DMS 273 treated with DMSO at 0.1 percent for 48 hours (cell line): ENCODE measurements around the gene STAM.

Experiments
- DNase-seq: peaks from one replicate; lab custom pipeline; 2025; lab: John Stamatoyannopoulos, UW

STAM gene

DNA sequence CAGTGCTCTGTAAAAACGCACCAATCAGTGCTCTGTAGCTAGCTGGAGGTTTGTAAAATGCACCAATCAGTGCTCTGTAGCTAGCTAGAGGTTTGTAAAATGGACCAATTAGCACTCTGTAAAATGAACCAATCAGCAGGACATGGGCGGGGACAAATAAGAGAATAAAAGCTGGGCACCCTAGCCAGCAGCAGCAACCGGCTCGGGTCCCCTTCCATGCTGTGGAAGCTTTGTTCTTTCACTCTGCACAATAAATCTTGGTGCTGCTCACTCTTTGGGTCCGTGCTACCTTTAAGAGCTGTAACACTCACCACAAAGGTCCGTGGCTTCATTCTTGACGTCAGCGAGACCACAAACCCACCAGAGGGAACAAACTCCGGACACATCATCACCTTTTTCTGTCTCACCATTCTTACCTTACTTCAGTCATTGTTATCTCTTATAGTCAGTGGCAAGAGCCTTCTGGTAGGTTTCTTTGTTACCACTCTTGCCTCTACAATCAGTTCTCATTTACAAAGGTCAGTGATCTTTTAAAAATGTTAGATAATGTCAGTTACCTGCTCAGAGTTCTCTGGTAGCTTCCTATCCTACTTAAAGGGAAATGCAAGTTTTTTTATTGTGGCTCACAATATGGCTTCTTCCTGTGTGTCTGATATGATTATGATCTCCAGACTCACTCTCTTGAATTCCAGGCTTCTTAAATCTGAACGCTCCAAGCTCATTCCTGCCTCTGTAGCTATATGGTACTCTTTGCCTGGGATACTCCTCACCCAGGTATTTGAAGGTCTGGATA, 4.5 kb downstream of the STAM start:
- DNase-seq, result no peak

DNA sequence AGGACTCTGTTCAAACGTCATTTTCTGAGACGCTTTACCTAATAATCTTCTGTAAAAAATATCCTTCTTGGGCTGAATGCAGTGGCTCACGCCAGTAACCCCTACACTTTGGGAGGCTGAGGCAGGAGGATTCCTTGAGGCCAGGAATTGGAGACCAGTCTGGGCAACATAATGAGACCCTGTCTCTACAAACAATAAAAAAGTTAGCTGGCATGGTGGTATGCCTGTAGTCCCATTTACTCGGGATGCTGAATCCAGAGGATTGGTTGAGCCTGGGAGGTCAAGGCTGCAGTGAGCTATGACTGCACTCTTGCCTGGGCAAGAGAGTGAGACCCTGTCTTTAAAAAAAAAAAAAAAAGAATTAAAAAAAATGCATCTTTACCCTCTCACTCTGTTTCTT, 5.1 kb downstream of the STAM start:
- no peak for DNase-seq

DNA sequence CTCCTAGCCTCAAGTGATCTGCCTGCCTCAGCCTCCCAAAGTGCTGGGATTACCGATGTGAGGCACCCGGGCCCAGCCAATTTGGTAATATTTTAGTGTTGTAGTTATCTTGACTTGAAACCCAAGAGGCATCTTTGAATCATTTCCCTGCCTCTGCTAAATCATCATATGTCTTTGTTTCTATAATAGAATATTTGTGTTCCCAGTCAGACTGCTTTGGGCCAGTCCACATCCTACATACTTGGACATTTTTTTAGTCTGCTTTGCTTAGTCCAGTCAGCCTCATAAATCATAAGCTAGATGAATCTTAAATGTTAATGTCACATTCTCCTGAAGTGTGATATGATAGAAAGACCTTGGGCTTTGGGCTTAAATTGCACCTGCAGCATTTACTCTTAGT, 5.9 kb downstream of the STAM start:
- DNase-seq, result no peak

DNA sequence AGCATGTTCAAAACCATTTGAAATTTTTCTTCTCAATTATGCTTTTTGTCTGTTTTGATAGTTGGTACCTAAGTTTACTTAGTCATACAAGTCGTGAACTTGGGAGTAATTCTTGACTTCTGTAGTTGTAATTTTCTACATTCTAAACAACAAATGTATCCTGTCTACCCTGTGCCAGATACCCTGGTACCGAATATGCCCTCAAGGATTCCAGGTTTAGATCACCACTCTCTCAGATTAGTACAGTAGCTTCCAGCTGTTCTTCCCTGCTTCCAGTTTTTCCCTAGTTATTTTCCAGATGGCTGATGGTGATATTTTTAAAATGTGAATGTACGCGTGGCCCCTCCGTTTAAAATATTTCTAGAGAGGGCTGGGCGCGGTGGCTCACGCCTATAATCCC, 6.5 kb downstream of the STAM start:
- no peak for DNase-seq

DNA sequence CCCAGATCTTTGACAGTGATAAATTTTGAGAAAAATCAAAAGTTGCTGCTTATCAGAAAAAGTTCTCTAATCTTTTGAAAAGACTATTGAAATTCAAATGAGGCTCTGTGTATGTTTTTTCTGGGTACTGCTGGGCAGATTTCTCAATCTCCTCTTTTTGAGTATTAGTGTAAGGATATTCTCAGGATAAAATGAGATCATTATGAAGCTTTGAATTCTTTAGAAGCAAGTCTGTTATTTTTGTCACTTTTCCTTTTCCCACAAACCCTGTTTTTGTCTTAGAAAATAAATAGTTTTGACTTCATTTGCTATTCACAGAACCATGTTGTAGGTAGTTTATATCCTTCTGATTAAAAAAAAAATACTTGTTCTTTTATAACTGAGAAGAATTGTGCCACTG, 7.9 kb downstream of the STAM start:
- no peak for DNase-seq

DNA sequence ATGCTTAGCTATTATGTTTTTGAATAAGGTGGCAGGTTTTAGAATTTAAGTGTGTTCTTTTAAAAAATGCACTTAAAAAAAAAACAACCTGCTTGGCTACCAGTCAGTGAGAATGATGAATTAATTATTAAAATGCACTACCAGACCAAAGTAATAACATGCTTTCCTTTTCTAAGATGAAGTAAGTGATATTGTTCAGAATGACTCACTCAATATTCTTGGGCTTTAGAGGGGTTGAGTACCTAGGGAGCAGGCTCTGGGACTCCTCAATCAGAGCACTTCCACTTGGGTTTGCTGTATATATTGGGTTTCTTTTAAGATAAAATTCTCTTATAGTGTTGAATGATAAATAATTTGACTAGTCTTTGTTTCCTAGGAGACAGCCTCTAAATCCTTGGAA, 8.6 kb downstream of the STAM start:
- DNase-seq, result no peak

DNA sequence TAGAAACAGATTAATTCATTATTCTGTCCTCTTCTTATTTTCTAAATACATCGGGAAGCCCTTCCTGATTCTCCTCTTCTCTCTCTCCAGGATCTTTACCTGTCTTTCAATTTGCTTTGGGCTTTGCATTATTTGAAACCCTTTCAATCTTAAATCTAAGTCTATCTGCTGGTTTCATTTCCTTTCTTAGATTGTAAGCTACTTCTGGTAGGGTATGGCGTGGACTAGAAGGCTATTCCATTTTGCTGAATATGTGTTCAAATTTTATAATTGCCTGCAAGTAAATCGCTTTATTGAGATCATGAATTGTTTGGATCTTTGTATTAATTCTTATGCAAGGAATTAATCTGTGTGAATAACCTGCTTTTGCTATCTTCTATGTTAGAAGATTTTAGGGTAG, 11.1 kb downstream of the STAM start:
- no peak for DNase-seq

DNA sequence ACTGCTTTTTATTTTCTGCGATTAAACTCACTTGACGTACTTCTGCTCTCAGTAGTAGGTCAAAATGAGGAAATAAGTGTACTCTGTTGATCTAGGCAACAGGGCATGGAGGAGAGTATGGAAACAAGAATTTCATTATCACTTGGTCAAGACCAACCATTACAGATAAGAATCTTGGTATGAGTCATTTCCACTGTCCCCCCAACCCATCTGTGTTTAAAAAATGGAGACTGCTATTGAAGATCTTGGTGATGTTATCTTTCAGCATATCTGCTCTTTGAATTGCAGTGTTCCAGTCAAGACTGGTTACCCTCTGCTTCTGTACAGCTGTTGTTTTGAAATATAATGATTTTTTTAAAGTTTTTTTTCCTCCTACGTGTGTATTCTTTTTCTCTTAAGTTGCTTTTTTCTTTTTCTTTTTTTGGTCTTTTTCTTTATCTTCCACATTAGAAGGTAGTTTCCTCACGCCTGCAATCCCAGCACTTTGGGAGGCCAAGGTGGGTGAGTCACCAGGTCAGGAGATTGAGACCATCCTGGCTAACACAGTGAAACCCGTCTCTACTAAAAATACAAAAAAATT, 11.7 kb downstream of the STAM start:
- no peak for DNase-seq

DNA sequence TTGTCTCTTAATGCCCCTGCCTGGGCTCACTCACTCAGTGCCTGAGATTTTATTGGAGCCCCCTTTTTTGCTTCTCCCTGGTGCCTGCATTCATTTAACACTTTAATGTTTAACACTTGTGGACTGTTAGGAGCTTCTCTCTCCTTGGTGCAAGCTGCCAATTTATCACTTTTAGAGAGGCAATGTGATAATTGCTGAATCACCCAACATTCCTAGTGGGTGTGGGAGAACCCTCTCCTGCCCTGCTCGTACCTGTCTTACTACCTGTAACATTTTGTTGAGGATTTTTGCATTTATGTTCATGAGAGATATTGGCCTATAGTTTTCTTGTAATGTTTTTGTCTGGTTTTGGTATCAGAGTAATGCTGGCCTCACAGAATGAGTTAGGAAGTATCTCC, 13.2 kb downstream of the STAM start:
- no peak for DNase-seq

DNA sequence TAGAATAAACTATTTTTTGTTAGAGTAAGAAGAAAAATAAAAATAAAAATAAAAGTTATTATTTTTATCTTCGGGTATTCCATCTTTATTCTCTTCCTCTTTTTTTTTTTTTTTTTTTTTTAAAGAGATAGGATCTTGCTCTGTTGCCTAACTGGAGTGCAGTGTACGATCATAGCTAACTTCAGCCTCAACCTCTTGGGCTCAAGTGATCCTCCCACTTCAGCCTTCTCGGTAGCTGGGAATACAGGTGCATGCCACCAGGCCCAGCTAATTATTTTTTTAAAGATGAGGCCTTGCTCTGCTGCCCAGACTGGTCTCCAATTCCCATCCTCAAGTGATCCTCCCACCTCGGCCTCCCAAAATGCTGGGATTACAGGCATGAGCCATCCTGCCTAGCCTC, 15.4 kb downstream of the STAM start:
- DNase-seq, result no peak

DNA sequence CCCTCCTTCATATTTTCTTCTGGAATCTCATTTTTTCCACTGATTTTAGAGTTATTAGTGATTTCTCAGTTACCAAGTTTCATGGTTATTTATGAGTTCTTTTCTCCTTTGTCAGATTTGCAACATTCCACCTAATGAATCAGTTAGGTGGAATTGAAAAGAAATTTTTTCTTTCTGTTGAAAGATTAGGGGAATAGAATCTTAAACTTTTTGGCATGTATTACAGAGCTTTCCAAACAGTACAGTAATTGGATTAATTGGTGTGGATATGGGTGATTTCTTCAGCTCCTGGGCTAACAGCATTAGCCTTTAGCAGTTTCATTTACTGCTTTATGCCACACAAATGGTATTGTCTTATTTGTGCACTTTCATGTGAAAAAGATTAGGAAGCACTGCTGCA, 17.0 kb downstream of the STAM start:
- DNase-seq, result no peak

DNA sequence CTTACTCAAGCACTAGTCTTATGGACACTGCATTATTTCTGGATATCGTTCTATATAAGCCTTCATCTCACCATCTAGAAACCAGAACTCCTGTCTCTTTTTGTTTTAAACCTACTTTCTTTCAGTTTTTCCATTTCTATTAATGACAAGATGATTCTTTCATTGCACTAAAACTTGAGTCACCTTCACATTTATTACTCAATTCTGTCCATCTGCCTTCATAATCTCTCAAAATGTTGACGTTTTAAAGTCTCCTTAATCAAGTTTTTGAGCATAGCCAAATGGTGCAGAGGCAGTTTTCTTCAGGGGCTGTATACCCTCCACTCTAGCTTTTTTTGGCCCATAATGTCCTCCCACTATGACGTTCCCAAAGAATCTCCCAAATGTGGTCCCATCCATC, 17.6 kb downstream of the STAM start:
- DNase-seq, result no peak

DNA sequence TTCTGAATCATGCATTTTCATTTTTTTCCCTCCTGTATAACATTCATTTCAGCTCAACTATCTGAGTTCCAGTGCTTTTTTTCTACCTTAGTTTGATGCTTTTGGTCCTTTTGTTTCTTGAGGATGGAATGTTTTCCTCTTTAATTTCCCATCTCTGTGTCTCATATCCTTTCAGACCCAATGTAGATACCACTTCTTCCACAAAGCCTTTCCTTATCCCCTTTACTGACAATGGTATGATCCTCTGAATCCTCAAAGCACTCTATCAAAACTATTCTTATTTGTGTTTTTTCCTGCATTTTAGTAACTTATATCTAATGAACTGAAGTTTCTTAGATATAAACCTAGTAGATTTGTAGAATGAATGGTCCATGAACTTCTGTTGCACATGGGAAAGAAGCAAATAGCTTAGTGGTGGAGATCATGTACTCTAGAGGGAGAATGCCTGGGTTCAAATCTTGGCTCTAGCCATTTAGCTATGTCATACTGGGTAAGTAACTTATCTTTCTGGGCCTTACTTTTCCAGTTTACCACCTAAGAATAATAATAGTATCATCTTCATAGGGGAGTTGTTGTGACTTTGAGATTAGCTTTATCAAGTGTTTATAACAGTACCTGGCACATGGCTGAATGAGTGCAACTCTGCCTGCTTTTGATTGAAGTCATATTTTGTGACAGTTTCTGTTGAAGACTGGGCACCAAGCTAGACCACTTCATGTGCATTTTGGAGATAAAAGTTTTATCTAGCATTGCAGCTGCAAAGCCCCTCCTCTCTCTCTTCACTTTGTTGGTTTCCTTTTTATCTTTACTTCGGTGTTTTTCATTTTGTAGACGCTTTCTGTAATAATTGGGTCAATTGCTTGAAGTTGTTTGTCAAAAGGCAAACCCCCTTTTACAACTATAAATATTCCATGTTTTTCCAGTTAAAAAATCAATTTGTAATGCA, 18.5 kb downstream of the STAM start:
- DNase-seq, result no peak

DNA sequence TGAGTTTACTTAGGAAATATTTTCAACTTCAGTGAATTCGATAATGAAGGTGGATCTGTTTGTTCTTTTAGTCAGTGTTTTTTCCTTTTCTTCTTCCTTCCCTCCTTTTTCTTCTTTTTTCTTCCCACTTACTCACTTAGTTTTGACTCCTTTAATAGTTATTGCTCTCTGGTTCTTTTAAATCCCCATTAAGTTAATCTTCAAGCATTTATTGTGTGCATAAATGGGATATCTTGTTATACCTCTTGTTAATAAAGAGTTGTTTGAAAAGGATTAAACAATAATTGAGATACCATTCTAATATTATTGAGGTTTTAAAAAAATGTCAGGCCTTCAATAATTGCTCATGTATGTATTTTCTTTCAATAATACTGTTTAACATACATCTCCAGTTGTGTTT, 19.5 kb downstream of the STAM start:
- DNase-seq, result no peak

DNA sequence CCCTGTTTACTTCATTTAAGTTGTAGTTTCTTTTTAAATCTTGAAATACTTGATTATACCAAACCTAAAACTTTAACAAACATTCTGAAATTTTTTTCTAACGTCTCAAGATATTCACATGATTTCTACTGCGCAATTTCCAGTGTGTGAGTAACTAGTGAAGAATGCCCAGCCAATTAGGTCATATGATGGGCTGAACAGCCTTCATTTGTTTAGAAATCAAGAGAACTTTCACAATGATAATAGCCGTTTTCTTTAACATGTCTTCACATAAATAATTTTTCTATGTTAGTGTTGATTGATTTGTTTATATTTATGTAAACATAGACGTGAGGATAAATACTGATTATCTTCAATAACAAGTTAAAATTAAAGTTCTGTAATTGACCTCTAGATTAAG, 21.8 kb downstream of the STAM start:
- no peak for DNase-seq

DNA sequence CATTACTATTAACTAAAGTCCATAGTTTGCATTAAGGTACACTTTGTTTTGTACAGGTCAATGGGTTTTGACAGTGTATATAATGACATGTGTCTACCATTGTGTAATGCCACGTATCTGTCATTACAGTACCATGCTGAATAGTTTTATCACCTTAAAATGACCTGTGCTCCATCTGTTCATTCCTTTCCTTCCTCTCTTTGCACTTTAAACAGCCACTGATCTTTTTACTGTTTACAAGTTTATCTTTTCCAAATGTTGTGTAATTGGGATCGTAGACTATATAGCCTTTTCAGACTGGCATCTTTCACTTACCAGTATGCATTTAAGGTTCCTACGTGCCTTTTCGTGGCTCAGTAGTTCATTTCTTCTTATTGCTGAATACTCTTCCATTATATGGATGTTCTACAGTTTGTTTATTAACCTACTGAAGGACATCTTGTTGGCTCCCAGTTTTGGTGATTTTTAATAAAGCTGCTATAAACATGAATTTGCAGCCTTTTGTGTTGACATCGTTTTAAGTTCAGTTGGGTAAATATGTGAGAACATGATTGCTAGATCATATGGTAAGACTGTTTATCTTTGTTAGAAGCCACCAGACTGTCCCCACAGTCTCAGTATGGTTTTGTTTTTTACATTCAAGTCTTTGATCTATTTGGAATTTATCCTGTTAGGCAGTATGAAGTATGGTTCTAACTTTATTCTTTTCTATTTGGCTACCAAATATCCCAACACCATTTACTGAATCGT, 24.7 kb downstream of the STAM start:
- no peak for DNase-seq

DNA sequence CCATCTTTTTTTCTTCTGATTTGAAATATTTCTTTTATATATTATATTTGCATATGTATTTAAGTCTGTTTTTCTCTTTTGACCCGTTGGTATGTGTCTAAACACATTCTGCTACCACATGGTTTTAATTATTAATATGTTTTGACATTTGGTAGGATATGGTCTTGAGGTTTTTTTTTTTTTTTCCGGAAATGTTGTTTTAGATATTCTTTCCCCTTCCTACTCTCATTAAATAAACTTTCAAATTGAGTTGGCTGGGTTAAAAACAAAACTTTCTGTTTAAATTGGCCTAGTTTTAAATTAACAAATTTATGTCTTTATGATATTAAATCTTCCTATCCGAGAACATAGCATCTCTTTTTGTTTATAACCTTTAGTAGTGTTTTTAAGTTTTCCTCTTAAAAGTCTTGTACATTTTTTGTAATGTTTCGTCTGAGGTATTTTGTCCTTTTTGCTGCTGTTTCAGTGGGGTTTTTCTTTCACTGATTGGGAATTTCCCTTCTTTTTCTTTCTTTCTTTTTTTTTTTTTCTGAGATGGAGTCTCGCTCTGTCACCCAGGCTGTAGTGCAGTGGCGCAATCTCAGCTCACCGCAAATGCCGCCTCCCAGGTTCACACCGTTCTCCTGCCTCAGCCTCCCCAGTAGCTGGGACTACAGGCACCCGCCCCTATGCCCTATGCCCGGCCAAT, 25.4 kb downstream of the STAM start:
- no peak for DNase-seq

DNA sequence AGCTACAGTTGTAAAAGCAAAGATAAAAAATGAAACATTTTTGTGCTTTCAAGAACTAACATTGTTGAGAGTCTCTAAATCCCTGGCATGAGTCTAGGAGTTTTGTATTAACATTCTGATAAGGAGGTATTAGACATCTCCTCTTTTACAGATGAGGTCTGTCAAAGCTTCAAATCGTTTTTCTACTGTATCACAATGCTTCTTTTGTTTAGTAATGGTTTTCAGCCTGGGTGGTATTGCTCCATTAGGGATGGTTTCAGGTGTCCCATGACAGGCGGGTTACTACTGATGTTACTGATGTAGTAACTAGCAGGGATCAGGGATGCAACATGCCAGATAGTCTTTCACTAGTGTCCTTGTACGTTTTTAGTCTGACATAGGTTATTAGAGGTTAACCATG, 27.4 kb downstream of the STAM start:
- DNase-seq, result no peak

DNA sequence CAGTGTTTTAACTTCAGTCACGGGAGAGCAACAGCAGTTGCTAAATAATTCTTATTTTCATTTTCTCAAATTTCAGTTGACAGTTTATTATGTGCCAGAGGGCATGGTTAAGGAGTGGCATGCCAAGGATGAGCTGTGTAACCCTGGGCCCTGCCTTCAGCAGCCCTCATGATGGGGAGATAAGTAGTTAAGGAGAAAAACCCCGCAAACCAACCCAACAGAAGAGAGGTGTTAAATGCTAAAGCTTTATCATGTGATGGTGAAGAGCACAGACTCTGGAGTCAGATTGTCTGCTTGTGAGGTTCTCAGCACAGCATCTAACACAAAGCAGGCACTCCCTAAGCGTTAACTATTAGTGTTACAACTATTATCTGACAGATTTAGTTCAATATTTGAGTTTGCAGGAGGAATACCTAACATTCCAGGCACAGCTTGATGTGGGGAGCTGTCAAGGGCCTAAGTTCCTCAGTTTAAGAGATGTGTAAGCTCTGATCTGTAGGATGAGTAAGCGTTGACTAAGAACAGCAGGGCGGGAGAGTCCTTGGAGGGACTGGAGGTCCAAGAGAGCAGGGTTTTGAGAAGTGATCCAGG, 29.6 kb downstream of the STAM start:
- no peak for DNase-seq

DNA sequence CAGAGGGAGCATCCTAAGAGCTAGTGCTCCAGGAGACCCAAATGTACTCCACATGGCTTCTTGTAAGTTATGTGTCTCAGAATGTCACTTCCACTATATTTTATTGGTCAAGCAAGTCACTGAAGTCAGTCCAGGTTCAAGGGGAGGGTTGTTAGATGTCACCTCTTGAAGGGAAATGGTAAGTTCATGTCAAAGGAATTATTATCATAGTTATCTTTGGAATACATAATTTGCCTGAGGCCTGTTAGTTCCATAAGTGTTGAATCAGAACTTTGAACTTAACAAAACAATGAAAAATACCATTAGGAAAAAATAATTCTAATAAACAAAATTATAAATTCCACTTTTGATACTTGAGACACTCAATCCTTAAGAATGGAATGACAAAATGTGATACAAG, 30.6 kb downstream of the STAM start:
- no peak for DNase-seq

DNA sequence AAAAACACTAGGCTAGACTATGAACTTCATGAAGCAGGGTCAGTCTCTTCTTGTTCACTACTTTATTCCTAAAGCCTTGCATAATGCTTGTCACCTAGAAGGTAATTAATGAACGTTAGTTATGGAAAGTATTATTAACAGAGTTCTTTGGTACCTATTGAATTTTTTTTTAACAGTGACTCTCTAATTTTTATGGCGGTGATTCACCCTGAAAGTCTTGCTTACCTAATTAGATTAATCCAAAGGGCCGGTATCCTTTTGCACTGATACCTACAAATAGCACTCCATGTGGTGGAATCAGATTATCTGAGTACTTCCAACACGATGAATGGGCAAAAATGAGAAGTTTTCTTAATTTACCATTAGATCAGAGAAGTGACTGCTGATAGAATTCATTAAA, 31.7 kb downstream of the STAM start:
- no peak for DNase-seq
